GM21528 (cell line): ENCODE data around the gene SMIM38.

Source experiments
- ATAC-seq: cut with Tn5 transposase; IDR thresholded peaks from one replicate; pipeline ENCODE4 v1.9.1; 2021; ENCODE audit warnings: mild to moderate bottlenecking, moderate library complexity; ENCODE audit not compliant: unreplicated experiment, low FRiP score

The SMIM38 gene

DNA sequence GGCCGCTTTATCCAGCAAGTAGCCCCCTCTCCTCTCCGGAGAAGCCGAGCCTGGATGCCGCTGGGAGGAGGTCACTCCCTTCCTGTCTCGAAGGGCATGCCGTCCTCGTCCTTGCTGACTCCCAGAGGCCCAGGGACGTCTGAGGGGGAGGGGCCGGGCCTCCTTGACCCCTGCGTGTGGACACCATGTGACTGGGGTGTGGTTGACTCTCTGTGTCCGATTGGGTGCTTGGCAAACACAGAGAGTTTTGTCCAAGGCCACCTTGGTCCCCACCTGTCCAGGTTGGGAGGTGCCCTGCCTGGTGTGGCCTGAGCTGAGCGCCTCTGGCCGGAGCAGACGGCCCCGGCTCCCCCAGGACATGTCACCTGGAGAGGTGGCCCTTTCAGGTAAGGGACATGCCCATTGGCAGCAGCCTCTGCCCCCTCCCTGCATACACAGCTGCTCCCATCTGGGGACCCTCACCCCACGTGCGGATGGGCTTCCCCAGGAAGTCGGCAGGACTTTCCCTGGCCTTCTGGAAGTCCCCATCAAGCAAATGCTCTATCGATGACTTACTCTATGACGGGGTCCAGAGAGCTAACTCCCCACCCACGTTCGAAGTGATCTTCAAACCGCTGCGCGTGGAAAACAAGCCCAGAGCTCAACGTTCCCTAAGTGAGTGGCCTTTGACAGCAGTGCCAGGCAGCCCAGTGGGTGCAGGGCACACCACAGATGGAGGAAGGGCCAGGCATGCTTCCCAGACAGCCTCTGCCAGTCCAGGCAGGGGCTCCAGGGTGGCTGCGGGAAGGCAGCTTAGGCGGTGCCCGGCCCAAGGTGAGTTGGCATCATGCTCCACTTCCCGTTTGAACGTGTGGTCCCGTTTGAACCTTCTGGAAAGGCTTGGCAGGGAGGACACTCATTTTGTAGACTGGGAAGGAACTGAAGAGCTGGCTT is at the start of gene SMIM38:
Gene SMIM38, plus strand, starts transcription at position 634 of the 933 bp plus-strand sequence. CDS start 1,912 bp downstream, outside the sequence.
- no peak for ATAC-seq

DNA sequence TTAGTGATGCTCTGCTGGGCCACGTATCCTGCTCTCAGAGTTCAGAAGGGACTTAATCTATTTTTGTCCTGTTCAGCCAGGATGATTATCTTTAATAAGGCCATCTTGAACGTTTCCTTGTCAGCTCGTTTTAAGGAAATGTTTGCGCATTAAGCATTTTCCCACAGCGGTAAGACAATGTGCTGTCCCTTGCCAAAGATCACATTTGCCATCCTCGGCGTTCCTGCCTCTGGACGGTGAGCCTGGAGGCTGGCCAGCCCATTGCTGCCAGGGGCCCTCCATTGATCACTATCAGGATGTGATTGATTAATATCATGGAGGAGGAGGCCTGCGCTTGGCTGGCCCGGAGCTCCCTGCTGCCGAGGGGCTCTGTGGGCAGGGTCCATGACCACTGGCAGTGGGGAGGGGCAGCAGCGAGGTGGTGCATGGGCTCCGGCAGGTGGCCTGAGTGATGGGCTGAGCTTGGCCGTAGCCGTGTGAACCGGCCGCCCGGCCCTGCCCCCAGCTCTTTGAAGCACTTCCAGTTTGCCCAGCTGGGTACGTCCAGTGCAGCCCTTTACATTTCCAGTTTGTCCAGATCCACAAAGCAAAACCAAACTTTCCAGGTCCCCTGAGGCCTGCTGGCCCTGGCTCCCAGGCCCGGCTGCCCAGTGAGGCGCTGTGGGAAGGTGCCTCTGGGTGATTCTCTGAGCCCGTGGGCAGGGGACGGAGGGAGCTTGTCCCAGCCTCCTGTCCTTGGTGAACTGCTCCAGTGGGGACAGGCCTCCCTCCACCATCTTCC is 49.5 kb upstream of the SMIM38 start:
- no peak for ATAC-seq

DNA sequence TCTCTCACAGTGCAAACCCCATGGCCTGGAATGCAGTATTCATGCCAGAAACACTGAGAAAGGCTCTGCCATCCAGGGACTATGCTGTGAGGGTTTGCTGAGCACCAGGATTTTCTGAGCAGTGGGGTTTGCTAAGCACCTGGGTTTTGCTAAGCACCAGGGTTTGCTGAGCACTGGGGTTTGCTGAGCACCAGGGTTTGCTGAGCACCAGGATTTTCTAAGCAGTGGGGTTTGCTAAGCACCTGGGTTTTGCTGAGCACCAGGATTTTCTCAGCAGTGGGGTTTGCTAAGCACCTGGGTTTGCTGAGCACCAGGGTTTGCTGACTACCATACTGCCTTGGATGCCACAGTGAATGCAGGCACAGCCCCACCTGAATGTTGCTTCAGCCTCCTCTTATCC is 48.3 kb upstream of the SMIM38 start:
- no peak for ATAC-seq

DNA sequence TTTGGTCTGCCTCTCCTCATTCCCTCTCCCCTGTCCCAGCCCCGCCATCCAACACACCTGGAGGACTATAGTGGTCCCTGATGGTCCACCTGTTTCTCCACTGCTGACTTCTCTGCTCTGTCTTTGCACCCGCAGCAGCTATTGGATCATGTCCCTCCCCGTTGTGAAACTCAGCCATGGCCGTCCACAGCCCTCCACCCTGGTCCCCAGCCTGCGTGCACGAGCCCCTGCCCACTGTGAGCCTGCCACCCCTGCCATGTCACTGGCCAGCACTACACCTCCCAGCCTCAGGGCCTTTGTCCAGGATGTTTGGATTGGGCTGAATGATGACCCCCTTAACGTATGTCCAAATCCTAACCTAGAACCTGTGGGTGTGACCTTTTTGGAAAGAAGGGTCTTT is 47.7 kb upstream of the SMIM38 start:
- no peak for ATAC-seq

DNA sequence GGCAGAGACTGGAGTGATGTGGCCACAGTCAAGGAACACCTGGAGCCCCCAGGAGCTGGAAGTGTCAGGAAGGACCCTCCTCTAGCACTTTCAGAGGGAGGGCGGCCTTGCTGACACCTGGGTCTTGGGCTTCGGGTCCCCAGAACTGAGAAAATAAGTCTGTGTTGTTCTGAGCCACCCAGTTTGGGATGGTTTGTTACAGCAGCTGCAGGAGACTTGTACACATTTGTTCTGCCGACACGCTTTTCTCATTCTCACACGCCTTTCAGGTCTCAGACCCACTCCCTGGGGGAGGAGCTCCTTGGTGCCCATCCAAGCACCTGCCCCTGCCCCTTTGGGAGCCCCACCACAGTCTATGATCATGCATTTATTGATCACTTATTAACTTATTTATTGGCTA is 47.2 kb upstream of the SMIM38 start:
- ATAC-seq = no peak

DNA sequence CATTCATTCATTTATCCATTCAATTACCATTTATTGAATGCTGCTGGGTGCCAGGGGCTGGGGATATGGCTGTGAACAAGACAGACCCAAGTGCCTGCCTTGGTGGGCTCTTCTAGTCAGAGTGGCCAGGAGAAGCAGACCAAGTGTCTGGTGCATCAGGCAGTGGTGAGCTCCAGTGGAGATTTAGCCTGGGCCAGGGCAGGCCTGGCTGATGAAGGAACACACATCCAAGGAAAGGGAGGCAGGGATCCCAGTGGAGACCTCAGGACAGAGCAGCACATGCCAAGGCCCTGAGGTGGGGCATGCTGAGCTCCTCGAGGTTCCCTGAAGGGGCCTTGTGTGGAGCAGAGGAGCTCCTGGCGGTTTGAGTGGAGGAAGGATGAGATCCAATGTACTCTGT is 46.6 kb upstream of the SMIM38 start:
- no peak for ATAC-seq

DNA sequence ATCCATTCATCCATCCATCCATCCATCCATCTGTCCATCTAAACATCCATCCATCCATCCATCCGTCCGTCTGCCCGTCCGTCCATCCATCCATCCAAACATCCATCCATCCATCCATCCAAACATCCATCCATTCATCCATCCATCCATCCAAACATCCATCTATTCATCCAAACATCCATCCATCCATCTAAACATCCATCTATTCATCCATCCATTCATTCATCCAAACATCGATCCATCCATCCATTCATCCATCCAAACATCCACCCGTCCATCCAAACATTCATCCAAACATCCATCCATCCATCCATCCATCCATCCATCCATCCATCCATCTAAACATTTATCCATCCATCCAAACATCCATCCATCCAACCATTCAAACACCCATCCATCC is 45.3 kb upstream of the SMIM38 start:
- ATAC-seq = no peak

DNA sequence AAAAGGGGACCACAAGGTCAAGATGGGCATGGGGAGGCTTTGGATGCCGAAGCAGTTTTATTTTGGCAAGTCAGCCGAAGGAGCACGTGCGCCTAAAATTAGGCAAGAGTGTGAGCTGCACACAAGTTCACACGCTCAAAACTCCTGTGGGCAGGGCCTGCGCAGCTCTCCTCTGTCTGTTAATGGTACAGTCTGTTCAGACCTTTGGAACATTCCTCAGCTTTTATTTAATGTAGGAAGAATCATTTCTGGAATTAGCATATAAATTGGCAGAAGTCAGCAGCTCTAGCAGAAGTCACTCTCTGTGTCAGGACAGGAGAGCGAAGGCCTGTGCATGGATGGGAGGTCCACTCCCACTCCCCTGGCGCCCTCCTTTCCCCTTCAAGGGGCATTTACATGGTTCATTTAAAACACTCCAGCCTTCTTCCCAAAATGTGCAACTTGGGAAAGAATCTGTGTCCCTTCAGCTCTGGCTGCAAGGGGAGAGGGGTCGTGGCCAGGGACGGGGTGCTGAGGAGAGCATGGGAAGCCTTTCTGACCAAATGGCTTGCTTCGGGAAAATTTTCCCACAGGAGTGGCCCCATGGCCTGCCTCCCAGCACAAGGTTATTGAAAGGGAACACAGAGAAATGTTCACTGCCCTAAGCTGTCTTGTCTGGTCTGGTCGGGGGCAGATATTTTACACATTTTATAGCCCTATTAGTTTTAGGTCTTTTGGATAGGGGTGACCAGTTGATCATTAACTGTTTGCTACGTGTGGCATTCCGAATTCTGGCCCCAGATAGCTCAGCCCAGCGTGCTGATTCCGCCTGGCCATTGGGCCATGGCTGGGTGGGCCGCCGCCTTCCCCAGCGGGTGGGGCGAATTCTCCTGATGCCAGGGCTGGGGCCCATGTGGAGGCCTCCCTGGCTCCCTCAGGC is 43.9 kb upstream of the SMIM38 start:
- no peak for ATAC-seq

DNA sequence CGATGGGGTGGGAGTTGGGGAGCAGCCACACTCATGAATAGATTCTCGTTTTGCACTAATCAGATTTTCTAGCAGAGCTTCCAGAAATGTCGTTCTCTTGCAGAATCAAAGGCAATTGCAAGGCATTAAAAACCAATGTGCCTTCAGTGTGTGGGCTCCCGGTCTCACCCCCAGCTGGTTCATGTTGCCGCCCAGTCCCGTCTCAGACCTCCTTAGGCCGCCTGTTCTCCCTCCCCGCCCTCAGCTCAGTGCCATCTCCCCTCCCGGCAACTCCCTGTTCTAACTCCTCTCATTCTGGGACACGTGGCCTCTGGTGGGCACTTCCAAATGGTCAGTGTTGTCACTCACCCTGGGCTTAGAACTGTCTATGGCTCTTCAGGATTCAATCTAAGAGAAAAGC is 42.5 kb upstream of the SMIM38 start:
- no peak for ATAC-seq

DNA sequence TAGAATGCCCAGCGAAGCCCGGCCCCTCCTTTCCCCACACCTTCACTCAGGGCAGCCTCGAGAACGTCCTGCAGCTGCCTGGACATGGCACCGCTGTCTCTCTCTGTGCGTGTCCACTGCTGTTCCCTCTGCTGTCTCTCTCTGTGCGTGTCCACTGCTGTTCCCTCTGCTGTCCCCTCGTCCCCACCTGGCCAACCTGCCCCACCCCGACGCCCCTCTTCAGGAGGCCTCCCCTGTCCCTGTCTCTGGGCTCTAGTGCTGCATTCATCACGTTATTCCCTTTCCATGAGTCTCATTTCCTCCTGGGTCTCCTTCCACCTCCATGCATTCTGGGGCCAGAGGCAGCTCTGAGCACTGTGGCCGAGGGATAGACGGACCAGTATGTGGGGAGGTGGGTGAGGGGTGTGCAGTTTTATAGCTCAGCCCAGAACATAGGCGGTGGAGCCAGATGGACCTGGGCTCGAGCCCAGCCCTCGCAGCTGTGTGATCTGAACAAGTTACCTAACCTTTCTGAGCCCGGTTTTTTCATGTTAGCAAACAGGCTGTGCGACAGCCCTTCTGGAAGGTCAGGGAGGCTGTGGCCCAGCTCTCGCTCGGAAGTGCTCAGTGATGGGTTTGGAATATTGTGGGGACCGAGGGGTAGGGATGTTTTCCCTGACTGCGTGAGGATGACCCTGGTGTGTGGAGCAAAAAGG is 41.9 kb upstream of the SMIM38 start:
- no peak for ATAC-seq

DNA sequence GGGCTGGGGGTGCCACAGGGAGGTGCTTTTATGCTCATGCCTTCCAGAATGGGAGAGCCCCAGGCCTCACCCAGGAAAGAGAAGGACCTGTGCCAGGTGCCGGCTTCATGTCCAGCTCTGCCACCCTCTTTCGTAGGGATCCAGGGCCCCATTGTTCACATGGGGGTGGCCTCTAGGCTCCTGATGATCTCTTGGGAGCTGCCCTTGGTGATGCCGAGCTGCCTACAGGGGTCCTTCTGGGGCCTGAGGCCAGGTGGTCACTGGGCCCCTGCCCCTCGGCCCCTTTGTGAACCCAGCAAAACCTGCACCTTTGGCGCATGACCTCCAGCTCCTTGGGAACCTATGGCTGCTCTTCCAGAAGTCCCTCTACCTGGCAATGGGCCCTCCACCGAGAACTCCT is 41.4 kb upstream of the SMIM38 start:
- ATAC-seq = no peak

DNA sequence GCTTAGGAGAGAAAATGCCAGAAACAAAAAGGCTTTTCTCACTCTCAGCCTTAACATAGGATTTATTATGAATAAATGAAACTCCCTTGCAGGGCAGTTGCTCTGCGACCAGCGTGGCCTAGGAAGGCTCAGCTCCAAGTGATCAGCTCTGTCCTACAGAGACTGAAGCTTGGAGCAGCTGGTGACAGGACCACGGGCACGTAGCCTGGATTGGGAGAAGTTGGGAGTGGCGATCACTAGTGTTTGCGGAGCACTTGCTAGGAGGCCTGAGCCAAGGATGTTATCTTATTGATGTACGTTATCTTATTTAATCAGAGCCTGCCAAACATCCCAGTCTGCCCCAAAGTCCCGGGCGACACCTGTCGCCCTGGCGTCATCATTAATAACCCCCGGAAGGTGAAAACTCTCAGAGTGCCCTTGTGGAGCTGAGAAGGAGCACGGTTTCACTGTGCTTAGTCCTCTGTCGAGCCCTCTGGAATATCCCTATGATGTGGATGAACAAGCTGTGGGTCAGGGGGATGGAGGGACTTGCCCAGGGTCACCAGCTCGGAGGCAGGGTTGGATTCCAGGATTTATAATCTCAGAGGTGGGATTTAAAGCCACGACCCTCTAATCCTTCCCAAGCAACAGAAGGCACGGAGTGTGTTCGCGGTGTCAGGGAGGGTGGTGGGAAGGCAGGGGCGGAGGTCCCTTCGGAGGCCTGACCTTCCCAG is 40.8 kb upstream of the SMIM38 start:
- no peak for ATAC-seq

DNA sequence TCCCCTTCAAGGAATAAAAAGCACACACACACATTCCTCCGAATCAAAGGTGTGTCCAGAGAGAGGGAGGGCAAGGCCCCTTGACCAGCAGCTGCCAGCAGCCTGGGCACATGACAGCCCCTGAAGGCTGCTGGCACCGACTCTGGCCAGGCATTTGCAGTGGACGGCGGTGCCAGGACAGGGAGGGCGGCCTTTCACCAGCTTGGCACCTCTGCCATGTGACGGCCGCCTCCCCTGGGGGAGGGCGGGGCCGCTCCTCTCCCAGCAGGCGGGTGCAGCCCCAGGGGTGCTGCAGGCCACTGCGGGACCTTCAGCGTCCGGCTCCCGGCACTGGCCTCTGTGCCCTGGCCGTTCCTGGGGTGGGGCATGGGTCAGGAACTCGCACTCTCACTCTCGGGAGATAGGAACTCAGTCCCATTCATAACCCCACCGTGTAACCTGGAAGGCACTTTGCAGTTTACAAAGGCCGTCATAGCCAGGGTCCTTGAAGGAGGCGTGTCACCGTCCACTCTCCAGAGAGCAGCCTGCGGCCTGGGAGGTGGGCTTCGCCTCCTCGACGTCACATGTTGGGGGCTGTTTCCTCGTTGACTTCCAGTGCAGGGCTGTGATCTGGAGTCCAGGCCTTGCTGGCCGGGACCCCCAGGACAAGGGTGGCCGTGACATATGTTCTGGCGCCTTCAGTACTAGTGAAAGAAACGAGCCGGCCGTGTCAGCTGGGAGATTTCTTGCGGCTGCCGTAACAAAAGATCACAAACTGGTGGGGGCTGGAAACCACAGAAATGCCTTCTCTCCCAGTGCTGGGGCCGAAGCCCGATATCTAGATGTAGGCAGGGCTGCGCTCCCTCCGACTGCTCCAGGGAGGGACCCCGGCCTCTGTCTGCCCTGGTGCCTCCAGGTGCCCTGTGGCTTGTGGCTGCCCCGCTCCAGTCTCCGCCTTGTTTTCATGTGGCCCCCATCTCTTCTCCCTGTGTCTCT is 39.9 kb upstream of the SMIM38 start:
- ATAC-seq = no peak

DNA sequence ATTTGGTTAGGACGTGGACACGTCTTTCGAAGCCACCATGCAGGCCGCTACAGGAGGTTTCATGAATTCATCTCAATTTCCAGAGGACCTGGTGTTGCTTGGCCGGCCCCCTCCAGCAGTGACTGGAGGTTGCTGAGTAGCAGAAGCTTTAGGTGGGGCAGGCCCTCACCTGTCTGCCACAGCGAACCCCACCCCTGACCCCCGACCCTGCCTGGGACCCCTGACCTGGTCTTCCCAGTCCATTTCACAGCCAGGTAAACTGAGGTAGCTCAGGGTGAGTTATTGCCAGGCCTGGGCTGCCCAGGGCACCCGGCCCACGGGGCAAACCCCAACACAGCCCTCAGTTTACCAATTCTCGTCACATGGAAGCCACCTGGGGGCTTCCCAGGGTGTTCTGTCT is 39.1 kb upstream of the SMIM38 start:
- no peak for ATAC-seq

DNA sequence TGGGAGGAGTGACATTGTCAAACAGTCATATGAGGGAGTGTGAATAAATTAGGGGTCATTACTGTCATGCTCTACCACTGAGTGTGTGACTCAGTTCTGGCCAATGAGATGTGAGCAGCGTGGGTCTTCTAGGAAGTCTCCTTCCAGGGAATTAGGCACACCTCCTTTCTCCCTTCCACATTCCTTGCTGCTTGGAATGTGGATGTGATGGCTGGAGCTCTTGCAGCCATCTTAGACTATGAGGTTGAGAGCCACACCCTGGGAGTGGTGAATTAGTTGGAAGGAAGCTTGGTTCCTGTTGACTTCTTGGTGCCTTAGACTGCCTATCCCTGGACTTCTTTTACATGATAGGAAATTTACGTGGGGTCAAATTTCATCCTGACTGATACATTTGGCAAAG is 36.5 kb upstream of the SMIM38 start:
- ATAC-seq = no peak

DNA sequence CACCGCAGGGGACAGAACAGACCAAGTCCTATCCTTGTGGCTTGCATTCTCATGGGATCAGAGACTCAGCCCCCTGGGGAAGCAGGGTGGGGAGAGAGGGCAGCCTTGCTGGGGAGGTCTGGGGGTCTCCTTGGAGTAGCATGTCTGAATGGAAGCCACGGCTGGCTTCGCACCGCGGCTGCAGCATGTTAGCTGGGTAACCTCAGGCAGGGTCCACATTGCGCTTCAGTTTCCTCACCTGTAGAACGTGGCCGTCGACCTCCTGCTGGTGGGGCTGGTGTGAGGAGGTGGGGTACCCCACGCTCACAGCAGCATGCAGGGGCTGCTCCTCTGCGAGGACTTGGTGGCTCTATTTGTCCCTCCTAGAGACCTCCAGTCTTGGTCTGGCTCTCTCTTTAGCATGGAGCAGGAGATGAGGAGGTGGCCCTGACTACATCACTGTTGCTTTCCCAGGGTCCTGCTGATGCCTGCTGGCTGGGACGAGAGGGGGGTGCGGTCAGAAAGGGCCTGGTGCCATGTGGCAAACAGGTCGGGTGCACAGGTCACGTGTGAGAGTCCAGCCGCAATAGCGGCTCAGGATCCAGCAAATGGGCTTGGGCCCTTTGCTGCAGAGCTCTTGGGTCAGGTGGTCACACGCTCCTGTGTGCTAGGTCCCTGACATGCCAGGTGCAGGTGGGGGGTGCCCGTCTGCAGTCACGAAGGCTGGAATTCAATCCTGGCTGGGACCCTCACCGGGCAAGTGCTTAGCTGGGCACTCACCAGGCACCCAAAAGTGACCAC is 35.4 kb upstream of the SMIM38 start:
- ATAC-seq = no peak

DNA sequence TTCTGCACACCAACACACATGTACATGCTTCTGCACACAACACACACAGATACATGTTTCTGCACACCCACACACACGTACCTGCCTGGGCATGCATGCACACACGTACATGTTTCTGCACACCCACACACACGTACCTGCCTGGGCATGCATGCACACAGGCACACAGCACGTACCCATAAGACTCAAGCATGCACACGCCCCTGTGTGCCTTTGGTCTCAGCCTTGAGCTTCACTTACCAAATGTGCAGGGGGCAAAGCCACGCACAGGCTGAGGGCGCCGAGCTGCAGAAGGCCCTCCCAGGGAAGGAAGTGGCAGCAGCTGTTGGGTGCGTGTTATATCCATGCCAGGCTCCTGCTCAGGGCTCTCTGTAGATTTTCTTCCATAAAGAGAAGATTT is 34.7 kb upstream of the SMIM38 start:
- ATAC-seq = no peak
